RPMI7951 (cell line): Measurements from ENCODE around the gene IL10RB. TPM values are rescaled to one million over a fixed set of nuclear protein-coding genes. Genes with fewer than 3 reads are reported as not detected.
"Not testable (repeated sequence)": the region's sequence is repeated elsewhere in the genome, so short reads cannot be mapped to it uniquely, and the experiment has no call there.

ENCODE experiments used
- DNase-seq: peaks from one replicate; pipeline ENCODE4 v3.0.0-alpha.2; 2012; ENCODE audit warnings: low read depth
- total RNA-seq: library from RNA; depleted of rRNA; stranded (reverse); fragments of >200 nt; shearing (Covaris generic); gene quantifications from 2 replicates; pipeline ENCODE4 v1.2.3, GENCODE V29; 2014

Gene IL10RB
- total RNA-seq, 1 experiment from 2014 or later, result 60.6 TPM

- DNase-seq, result no peak
Observed at GRCh38 chr21:33240404-33240803, 25.8 kb upstream of the IL10RB start.

DNA sequence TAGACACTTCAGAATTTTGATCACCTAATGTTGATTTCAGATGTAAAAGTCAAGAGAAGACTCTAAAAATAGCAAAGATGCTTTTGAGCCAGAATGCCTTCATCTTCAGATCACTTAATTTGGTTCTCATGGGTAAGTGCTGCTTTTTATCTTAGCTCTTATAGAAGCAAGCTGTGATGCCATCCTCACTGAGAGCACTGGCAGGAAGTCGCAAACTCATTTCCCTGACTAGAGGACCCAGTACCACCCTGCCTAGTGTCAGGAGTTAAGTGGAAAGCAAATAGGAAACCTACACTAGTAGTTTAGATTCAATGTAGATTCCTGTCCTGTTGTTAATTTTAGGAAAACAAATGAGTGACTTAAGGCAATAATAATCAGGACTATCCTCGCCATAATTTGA is 24.3 kb upstream of the IL10RB start:
- DNase-seq, result no peak

DNA sequence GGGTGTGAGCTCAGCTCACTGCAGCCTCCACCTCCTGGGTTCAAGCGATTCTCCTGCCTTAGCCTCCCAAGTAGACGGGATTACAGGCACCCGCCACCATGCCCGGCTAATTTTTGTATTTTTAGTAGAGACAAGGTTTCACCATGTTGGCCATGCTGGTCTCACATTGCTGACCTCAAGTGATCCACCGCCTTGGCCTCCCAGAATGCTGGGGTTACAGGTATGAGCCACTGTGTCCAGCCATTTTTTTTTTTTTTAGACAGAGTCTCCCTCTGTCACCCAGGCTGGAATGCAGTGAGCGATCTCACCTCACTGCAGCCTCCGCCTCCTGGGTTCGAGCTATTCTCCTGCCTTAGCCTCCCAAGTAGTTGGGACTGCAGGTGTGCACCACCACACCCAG is 23.3 kb upstream of the IL10RB start:
- not testable (repeated sequence) for DNase-seq

GRCh38 chr21:33244082-33244778 is 21.9 kb upstream of the IL10RB start:
- no peak for DNase-seq

- DNase-seq, result no peak
Observed at GRCh38 chr21:33244779-33245105, 21.4 kb upstream of the IL10RB start.

DNA sequence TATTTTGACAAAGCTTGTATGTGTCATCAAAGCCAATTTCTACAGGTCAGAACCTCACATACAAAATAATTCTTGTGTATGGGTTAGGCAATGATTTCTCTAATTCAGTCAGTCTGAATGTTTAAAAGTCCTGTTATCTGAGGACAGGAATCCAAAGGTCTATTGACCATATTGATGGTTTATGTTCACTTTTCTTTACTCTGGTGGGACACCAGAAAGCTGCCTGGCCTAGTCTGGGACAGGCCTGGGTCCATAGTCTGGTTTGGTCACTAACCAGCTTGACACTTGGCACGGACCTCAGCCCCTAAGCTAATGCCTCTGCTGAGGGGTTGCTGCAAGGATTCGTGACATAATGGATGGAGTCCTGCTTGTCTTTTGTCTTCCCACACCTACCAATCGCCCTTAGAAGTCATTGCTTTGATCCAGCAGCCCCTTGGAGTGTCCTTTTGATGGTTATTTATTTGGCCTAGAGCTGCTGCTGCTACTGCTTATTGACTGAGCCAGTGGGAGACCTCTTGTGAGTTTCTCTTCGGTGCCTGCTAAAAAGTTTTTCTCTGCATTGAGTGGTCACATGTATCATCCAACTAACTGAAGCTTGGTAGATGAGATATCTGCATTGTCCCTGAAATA is 20.8 kb upstream of the IL10RB start:
- DNase-seq, result no peak

DNA sequence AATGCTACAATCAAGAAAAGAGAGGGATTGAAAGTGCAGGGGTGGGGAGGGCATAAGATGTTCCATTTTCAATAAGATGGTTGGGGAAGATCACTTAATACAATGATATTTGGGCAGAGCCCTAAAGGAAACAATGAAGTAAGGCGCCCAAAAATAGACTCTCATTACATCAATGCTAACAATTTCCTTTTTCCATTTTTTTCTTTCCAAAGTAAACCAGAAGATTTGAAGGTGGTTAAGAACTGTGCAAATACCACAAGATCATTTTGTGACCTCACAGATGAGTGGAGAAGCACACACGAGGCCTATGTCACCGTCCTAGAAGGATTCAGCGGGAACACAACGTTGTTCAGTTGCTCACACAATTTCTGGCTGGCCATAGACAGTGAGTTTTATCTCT is 19.7 kb upstream of the IL10RB start:
- no peak for DNase-seq

DNA sequence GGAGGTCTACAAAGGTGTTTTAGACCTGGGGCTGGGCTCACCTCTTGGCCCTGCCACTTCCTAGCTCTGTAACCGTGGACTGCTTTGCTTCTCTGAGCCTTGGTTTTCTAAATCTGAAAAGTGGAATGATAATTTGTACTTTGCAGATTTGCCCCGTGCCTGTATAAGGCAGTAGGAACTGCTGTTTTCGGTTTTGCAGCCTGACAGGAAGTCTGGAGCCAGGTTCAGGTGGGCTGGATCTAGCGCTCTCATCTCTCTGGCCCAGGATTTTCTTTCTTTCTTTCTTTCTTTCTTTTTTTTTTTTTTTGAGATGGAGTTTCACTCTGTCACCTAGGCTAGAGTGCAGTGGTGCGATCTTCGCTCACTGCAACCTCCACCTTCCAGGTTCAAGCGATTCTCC is 19.2 kb upstream of the IL10RB start:
- no peak for DNase-seq

GRCh38 chr21:33247599-33247998 is 18.6 kb upstream of the IL10RB start:
- no peak for DNase-seq

DNA sequence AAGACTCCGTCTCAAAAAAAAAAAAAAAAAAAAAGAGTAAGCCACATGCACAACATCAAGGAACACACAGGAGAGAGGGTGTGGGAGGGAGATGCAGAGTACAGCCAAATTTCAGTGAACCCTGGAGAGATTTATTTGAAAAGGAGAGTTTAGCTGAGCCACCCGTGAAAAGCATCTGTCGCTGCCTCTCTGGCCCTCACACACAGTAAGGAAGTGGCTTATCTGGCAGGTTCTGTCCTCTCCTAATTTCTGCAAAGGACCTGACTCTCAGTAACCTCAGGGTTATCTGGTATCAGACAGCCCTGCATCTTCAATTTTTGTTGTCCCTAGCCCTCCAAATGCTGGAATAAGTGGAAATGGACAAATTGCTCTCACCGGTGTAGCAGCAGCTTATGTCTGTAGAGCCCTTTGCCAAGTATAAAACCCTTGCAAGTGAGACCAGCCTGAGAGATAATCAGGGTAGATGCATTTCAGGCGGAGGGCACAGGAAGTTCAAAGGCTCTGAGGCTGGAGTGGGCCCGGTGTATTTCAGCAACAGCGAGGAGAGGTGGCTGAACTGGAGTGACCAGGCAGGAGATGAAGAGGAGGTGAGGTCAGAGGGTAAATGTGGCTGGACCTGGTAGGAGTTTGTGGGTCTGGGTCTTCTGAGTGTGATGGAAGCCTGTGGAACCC is 16.7 kb upstream of the IL10RB start:
- no peak for DNase-seq

- no peak for DNase-seq
Observed at GRCh38 chr21:33251119-33251518, 15.0 kb upstream of the IL10RB start.

- not testable (repeated sequence) for DNase-seq
Observed at GRCh38 chr21:33253382-33253781, 12.8 kb upstream of the IL10RB start.

- no peak for DNase-seq
Observed at GRCh38 chr21:33254766-33255165, 11.4 kb upstream of the IL10RB start.

DNA sequence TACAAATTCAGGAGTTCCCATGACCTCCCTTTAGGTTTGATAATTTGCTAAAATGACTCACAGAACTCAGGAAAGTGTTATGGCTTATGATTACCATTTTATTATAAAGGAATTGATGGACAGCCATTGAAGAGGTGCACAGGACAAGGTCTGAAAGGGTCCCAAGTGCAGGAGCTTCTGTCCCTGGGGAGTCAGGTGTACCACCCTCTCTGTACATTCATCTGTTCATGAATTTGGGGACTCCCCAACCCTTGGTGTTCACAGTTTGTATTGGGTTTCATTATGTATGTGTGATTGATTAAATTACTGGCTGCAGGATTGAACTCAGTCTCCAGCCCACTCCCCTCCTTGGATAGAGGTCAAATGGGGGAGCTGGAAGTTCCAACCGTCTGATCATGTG is 10.8 kb upstream of the IL10RB start:
- DNase-seq, result no peak

DNA sequence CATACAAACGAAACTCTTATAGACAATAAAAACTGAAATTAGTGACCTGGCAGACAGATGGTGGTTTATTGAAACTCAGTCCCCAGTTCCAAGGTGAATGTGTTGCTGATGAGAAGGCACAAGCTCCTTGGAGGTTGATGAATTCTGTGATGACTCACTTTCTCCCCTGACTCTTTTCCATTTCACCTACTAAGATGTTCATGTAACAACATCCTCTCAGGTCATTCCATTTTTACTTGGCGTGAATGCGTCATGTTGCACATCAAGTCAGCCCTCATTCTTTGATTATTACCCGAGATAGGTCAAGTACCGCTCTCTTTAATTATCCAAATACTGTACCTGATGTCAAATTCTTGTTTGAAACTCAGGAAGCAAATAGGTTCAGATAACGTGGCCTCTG is 10.1 kb upstream of the IL10RB start:
- no peak for DNase-seq

- no peak for DNase-seq
Observed at GRCh38 chr21:33257094-33257803, 8.9 kb upstream of the IL10RB start.

GRCh38 chr21:33258475-33258874 is 7.7 kb upstream of the IL10RB start:
- no peak for DNase-seq

DNA sequence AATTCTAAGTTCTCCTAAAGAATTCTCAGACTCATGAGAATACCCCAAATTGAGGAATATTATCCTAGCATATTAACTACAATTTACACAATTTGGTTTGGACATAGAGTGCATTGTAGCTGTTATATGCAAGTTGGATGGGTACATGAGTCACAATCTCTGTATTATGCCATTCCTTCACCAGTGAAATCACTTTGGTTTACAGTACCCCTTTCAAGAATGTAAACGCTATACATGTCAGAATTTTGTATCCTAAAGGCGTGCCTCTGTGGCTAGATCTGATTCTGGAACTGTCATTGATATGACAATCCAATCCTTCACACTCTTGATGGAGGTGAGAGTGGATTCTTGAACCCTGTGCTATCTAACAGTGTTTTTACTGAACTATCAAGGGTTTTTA is 6.7 kb upstream of the IL10RB start:
- peak; percentile 35 for DNase-seq

GRCh38 chr21:33259995-33260394 is 6.2 kb upstream of the IL10RB start:
- DNase-seq, result no peak

DNA sequence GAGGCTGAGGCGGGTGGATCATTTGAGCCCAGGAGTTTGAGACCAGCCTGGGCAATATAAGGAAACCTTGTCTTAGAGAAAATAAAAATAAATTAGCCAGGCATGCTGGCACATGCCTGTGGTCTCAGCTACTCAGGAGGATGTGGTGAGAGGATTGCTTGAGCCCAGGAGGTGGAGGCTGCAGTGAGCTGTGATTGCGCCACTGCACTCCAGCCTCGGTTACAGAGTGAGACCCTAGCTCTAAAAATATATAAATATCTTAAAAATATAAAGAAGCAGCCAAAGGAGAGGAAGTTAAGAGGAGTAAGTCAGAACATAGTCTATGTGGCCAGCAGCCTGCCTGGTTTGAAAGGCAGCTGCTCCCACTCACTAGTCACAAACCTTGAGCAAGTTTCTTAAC is 4.5 kb upstream of the IL10RB start:
- DNase-seq, result peak; percentile 60

DNA sequence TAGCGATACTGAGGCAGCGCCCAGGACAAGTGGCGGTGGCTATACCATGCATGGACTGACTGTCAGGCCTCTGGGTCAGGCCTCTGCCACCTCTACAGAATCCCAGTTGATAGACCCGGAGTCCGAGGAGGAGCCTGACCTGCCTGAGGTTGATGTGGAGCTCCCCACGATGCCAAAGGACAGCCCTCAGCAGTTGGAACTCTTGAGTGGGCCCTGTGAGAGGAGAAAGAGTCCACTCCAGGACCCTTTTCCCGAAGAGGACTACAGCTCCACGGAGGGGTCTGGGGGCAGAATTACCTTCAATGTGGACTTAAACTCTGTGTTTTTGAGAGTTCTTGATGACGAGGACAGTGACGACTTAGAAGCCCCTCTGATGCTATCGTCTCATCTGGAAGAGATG is 3.2 kb upstream of the IL10RB start:
- no peak for DNase-seq

- no peak for DNase-seq
Observed at GRCh38 chr21:33264561-33264960, 1.6 kb upstream of the IL10RB start.

DNA sequence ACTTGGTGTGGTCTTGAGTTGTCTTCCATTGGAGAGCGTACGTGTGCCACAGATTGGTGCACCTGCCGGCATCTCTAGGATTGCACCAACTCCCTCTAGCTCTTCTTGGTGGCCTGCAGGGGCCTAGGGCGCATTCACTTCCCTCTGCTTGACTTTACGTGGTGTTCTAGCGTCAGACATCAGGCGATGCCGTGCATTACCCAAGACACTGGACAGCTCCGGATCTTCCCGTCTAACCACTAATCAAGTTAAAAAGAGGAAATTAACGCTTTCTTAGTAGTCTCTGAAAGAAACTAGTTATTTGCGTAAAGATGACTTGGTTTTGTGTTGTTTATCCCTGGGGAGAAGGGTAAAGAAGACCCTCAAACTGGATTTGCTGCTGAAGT is 510 bp upstream of the IL10RB start:
- DNase-seq, result no peak
